IMR-90 (cell line): Measurements from ENCODE around the gene PMEPA1. TPM values are rescaled to one million over a fixed set of nuclear protein-coding genes. Genes with fewer than 3 reads are reported as not detected.

ENCODE experiments used
- ATAC-seq: fragments of 200-7000 bp; cut with Tn5 transposase; 2 replicates; pipeline ENCODE4 v1.9.1; 2020; ENCODE audit warnings: low read depth, mild to moderate bottlenecking, moderate library complexity
- BruUV-seq: library from RNA; stranded (reverse); fragments of 400-500 nt; replicated peaks from 2 replicates; lab custom pipeline; 2021; lab: Mats Ljungman, UMichigan
- CTCF ChIA-PET: fragments of 300-600 bp; formaldehyde crosslinking; extraction: SDS; loops from one replicate; lab custom pipeline; 2021; ENCODE audit warnings: antibody characterized with exemption; lab: Yijun Ruan, JAX
- POLR2A ChIA-PET: fragments of 300-600 bp; sonication (Branson Sonifier 250); formaldehyde crosslinking; loops from one replicate; lab custom pipeline; 2022; ENCODE audit warnings: antibody characterized with exemption; ENCODE audit not compliant: unreplicated experiment; lab: Charles Lee
- DNase-seq: peaks from one replicate; pipeline ENCODE4 v3.0.0; 2013
- H2AFZ ChIP-seq: replicated peaks from 2 replicates; pipeline ENCODE3; 2013; ENCODE audit warnings: low read length, mild to moderate bottlenecking; ENCODE audit not compliant: poor library complexity
- H2AK5ac ChIP-seq: 2 replicates; pipeline ENCODE4 v1.6.1; 2013; ENCODE audit warnings: low read depth, low read length, inconsistent platforms
- H2AK9ac ChIP-seq: replicated peaks from 2 replicates; pipeline ENCODE3; 2013; ENCODE audit warnings: mild to moderate bottlenecking, low read depth, low read length, moderate library complexity; ENCODE audit not compliant: poor library complexity
- H2BK120ac ChIP-seq: 2 replicates; pipeline ENCODE4 v1.6.1; 2013; ENCODE audit warnings: low read depth, low read length, inconsistent platforms
- H2BK15ac ChIP-seq: 3 replicates; pipeline ENCODE4 v1.6.1; 2013; ENCODE audit warnings: low read depth, low read length, inconsistent platforms
- H2BK20ac ChIP-seq: 2 replicates; pipeline ENCODE4 v1.6.1; 2013; ENCODE audit warnings: low read depth, mild to moderate bottlenecking, inconsistent platforms, low read length, moderate library complexity
- H2BK5ac ChIP-seq: 2 replicates; pipeline ENCODE4 v1.6.1; 2013; ENCODE audit warnings: mild to moderate bottlenecking, low read depth, low read length, inconsistent platforms; ENCODE audit not compliant: poor library complexity, severe bottlenecking
- H3K14ac ChIP-seq: replicated peaks from 2 replicates; pipeline ENCODE4 v1.6.1; 2013; ENCODE audit warnings: low read depth, low read length, inconsistent platforms
- H3K18ac ChIP-seq: 2 replicates; pipeline ENCODE4 v1.6.1; 2013; ENCODE audit warnings: low read depth, low read length, control low read depth
- H3K23ac ChIP-seq: 2 replicates; pipeline ENCODE4 v1.6.1; 2013; ENCODE audit warnings: low read depth, low read length, inconsistent platforms
- H3K27ac ChIP-seq: 2 replicates; pipeline ENCODE4 v1.5.1; 2013; ENCODE audit warnings: mild to moderate bottlenecking, control low read depth, low read length; ENCODE audit not compliant: insufficient read depth
- H3K27me3 ChIP-seq: 2 replicates; pipeline ENCODE4 v1.6.1; 2013; ENCODE audit warnings: low read length; ENCODE audit not compliant: control insufficient read depth, insufficient read depth
- H3K36me3 ChIP-seq: 2 replicates; pipeline ENCODE4 v1.6.1; 2013; ENCODE audit warnings: low read length, mixed read lengths; ENCODE audit not compliant: control insufficient read depth, insufficient read depth
- H3K4ac ChIP-seq: 2 replicates; pipeline ENCODE4 v1.6.1; 2013; ENCODE audit warnings: low read depth, low read length, inconsistent platforms
- H3K4me1 ChIP-seq: 2 replicates; pipeline ENCODE4 v1.6.1; 2013; ENCODE audit warnings: low read length, mixed read lengths; ENCODE audit not compliant: control insufficient read depth, insufficient read depth
- H3K4me2 ChIP-seq: 2 replicates; pipeline ENCODE4 v1.6.1; 2013; ENCODE audit warnings: low read depth, mild to moderate bottlenecking, control low read depth, low read length, moderate library complexity
- H3K4me3 ChIP-seq: 2 replicates; pipeline ENCODE4 v1.5.1; 2013; ENCODE audit warnings: low read depth, mild to moderate bottlenecking, control low read depth, low read length, moderate library complexity; ENCODE audit not compliant: insufficient read depth
- H3K56ac ChIP-seq: 2 replicates; pipeline ENCODE4 v1.6.1; 2013; ENCODE audit warnings: low read length, inconsistent platforms; ENCODE audit not compliant: insufficient read depth; ENCODE audit errors: extremely low read depth
- H3K79me1 ChIP-seq, 2 experiments: 2 replicates each; pipeline ENCODE4 v1.6.1; 2013; ENCODE audit warnings: low read length in 2 of 2, inconsistent platforms in 1 of 2, low read depth in 1 of 2
- H3K9ac ChIP-seq: 2 replicates; pipeline ENCODE4 v1.6.1; 2013; ENCODE audit warnings: low read depth, low read length, control low read depth
- H3K9me1 ChIP-seq: 2 replicates; pipeline ENCODE4 v1.6.1; 2013; ENCODE audit warnings: low read length, inconsistent platforms; ENCODE audit not compliant: insufficient read depth
- H3K9me3 ChIP-seq: 2 replicates; pipeline ENCODE4 v1.6.1; 2013; ENCODE audit warnings: low read length; ENCODE audit not compliant: control insufficient read depth, insufficient read depth
- H4K20me1 ChIP-seq: 2 replicates; pipeline ENCODE4 v1.6.1; 2013; ENCODE audit warnings: low read length, inconsistent platforms; ENCODE audit not compliant: insufficient read depth
- H4K5ac ChIP-seq: 2 replicates; pipeline ENCODE4 v1.6.1; 2013; ENCODE audit warnings: mild to moderate bottlenecking, low read depth, low read length, control low read depth
- H4K8ac ChIP-seq, 2 experiments: 2 replicates each; pipeline ENCODE4 v1.6.1; 2013; ENCODE audit warnings: low read depth in 2 of 2, low read length in 2 of 2, control low read depth in 1 of 2, inconsistent platforms in 1 of 2
- H4K91ac ChIP-seq: 2 replicates; pipeline ENCODE4 v1.6.1; 2013; ENCODE audit warnings: low read depth, low read length, inconsistent platforms; ENCODE audit not compliant: insufficient read depth
- BHLHE40 ChIP-seq: fragments of 150-350 bp; IDR thresholded peaks from 2 replicates; pipeline ENCODE4 v1.6.1; 2016; ENCODE audit warnings: mild to moderate bottlenecking, low read depth, low read length
- CEBPB ChIP-seq: IDR thresholded peaks from 2 replicates; pipeline ENCODE4 v1.6.1; 2012; ENCODE audit warnings: low read depth, low read length, improper control_type of control experiment
- CHD1 ChIP-seq: IDR thresholded peaks from 2 replicates; pipeline ENCODE4 v1.6.1; 2012; ENCODE audit warnings: low read depth, low read length, improper control_type of control experiment
- CTCF ChIP-seq: conservative IDR thresholded peaks from 2 replicates; pipeline ENCODE4 v1.5.1; 2012; ENCODE audit warnings: mild to moderate bottlenecking, low read depth, low read length, improper control_type of control experiment
- ELK1 ChIP-seq: fragments of 150-350 bp; IDR thresholded peaks from 2 replicates; pipeline ENCODE4 v1.6.1; 2016; ENCODE audit warnings: low read depth, mild to moderate bottlenecking, low read length, moderate library complexity, borderline replicate concordance
- FOS ChIP-seq: fragments of 150-350 bp; IDR thresholded peaks from 2 replicates; pipeline ENCODE4 v1.6.1; 2016; ENCODE audit warnings: low read depth, low read length
- MAFK ChIP-seq: IDR thresholded peaks from 2 replicates; pipeline ENCODE4 v1.6.1; 2012; ENCODE audit warnings: low read depth, low read length, improper control_type of control experiment
- MAZ ChIP-seq: IDR thresholded peaks from 2 replicates; pipeline ENCODE4 v1.6.1; 2012; ENCODE audit warnings: low read depth, mild to moderate bottlenecking, low read length, improper control_type of control experiment, moderate library complexity, borderline replicate concordance
- NFE2L2 ChIP-seq: fragments of 150-350 bp; IDR thresholded peaks from 2 replicates; pipeline ENCODE4 v1.6.1; 2016; ENCODE audit warnings: low read depth, mild to moderate bottlenecking, low read length
- POLR2A ChIP-seq: IDR thresholded peaks from 2 replicates; pipeline ENCODE4 v1.6.1; 2012; ENCODE audit warnings: mild to moderate bottlenecking, low read depth, low read length
- RAD21 ChIP-seq: IDR thresholded peaks from 2 replicates; pipeline ENCODE4 v1.6.1; 2012; ENCODE audit warnings: low read length, improper control_type of control experiment
- RCOR1 ChIP-seq: IDR thresholded peaks from 2 replicates; pipeline ENCODE4 v1.6.1; 2012; ENCODE audit warnings: mild to moderate bottlenecking, low read length, improper control_type of control experiment; ENCODE audit not compliant: insufficient replicate concordance
- RFX5 ChIP-seq: IDR thresholded peaks from 2 replicates; pipeline ENCODE4 v1.8.0; 2012; ENCODE audit warnings: low read depth, mild to moderate bottlenecking, low read length, moderate library complexity
- SMC3 ChIP-seq: fragments of 150-350 bp; IDR thresholded peaks from 2 replicates; pipeline ENCODE4 v1.6.1; 2016; ENCODE audit warnings: low read depth, mild to moderate bottlenecking, antibody characterized with exemption, low read length, moderate library complexity
- USF2 ChIP-seq: fragments of 150-350 bp; IDR thresholded peaks from 2 replicates; pipeline ENCODE4 v1.6.1; 2017; ENCODE audit warnings: mild to moderate bottlenecking, antibody characterized with exemption, low read length, low read depth
- WGBS, 2 experiments: methylation state at CpG; one replicate each; pipeline versions ENCODE4 v1.1.5 to v1.1.7; 2013; ENCODE audit warnings: missing lambda C conversion rate in 2 of 2; ENCODE audit not compliant: insufficient read length in 1 of 2; ENCODE audit errors: extremely low coverage in 2 of 2; 5-methylcytosine and 5-hydroxymethylcytosine counted together
- dilution Hi-C: fragments of 300-500 bp; cut with HindIII; formaldehyde crosslinking; loops from one replicate; pipeline ENCODE4 v1.14.3; 2018; ENCODE audit warnings: low sequenced_read_pairs; ENCODE audit not compliant: unreplicated experiment
- in situ Hi-C: fragments of 300-500 bp; cut with MboI; formaldehyde crosslinking; loops from 3 replicates; pipeline ENCODE4 v1.14.3; 2019; ENCODE audit warnings: low sequenced_read_pairs, inconsistent platforms, mixed read lengths
- intact Hi-C: fragments of 100-400 bp; cut with micrococcal nuclease; formaldehyde crosslinking; loops from 2 replicates; pipeline ENCODE4 v1.10.0; 2022
- polyA plus RNA-seq, 3 experiments: library from polyadenylated mRNA; depleted of rRNA; stranded (reverse); fragments of >200 nt; gene quantifications; 2 replicates each; pipeline ENCODE4 v1.2.3, GENCODE V29; 2012; ENCODE audit warnings: low replicate concordance in 1 of 3
- total RNA-seq: library from RNA; depleted of rRNA; stranded (reverse); fragments of >200 nt; gene quantifications from 2 replicates; pipeline ENCODE4 v1.2.3, GENCODE V29; 2012

The PMEPA1 gene
- total and polyA plus RNA-seq, 2 of the 4 experiments (the other 2 are of a cell fraction): 2.0 to 6.9 TPM

GRCh38 chr20:57667924-57668782 lies 41.7 kb downstream of the PMEPA1 start:
- no TSS peak for BruUV-seq
- no peaks in the 10 kb centered on the region; the same call in 1 of the 2 replicates for H3K9me1 ChIP-seq
- CTCF ChIA-PET: interaction anchor here (0.6 kb wide), 1 partner anchor 1427 kb away, joined by 3 read pairs; no protein-coding TSS in a partner anchor
- no peak overlapping the region for H2BK15ac ChIP-seq
- H3K23ac ChIP-seq: no peak overlapping the region
- no peak overlapping the region for H3K4ac ChIP-seq
- no peak overlapping the region for H3K27ac ChIP-seq
- ATAC-seq: no peak
- H4K5ac ChIP-seq: no peak overlapping the region
- H4K91ac ChIP-seq: no peak overlapping the region
- no peak overlapping the region for H2AK5ac ChIP-seq
- in situ Hi-C loops (no loop called here), dilution Hi-C loops (no loop called here), intact Hi-C loops (no loop called here)
- POLR2A ChIA-PET: no interaction called here
- no peak overlapping the region for H3K4me2 ChIP-seq
- peaks cover 58% of the 10 kb centered on the region for H4K20me1 ChIP-seq
- H3K4me1 ChIP-seq: peaks cover 1% of the 10 kb centered on the region; the same call in 1 of the 2 replicates
- WGBS, 2 experiments: 93% methylated on average over 5 of the region's 18 CpGs; no CpG with 5 or more reads in 1 of the 2 experiments
- H2BK5ac ChIP-seq: no peak overlapping the region
- no peaks in the 10 kb centered on the region for H3K27me3 ChIP-seq
- no peak overlapping the region for H2AFZ ChIP-seq
- H3K4me3 ChIP-seq: no peak overlapping the region
- H3K18ac ChIP-seq: no peak overlapping the region
- no peaks in the 10 kb centered on the region for H3K36me3 ChIP-seq
- no peak overlapping the region for H4K8ac ChIP-seq
- no peak overlapping the region for H2AK9ac ChIP-seq
- H3K79me1 ChIP-seq: peaks cover 8 to 27% of the 10 kb centered on the region in 2 experiments; a peak in 3 of 4 replicates
- no peak overlapping the region for H3K9ac ChIP-seq
- H2BK20ac ChIP-seq: no peak overlapping the region
- no peak overlapping the region for H2BK120ac ChIP-seq
- no peak overlapping the region for H3K56ac ChIP-seq
- no peak for DNase-seq
- no peaks in the 10 kb centered on the region for H3K9me3 ChIP-seq
- H3K14ac ChIP-seq: no peak overlapping the region
- TF ChIP-seq CEBPB (no peak), MAZ (no peak), SMC3 (no peak), MAFK (no peak), RAD21 (no peak), ELK1 (no peak), CHD1 (no peak), CTCF (no peak), FOS (no peak), NFE2L2 (no peak), RCOR1 (no peak), POLR2A (no peak), BHLHE40 (no peak), RFX5 (no peak), USF2 (no peak)
